GM23338 (cell line): Measurements from ENCODE around the gene RXRB. TPM values are rescaled to one million over a fixed set of nuclear protein-coding genes. Genes with fewer than 3 reads are reported as not detected.

Source experiments
- ATAC-seq: fragments of 200-7000 bp; cut with Tn5 transposase; 3 replicates; pipeline ENCODE4 v1.9.1; 2020
- DNase-seq: peaks from one replicate; pipeline ENCODE4 v3.0.0-alpha.2; 2015; ENCODE audit warnings: low spot score
- H2AFZ ChIP-seq: fragments of 200-600 bp; sonication (generic); 2 replicates; pipeline ENCODE4 v1.8.0; 2016; ENCODE audit warnings: antibody characterized with exemption, mild to moderate bottlenecking, moderate library complexity
- H3F3A ChIP-seq: fragments of 200-600 bp; sonication (generic); replicated peaks from 2 replicates; pipeline ENCODE4 v1.8.0; 2017; ENCODE audit warnings: antibody characterized with exemption, mixed run types, low read depth
- H3K27ac ChIP-seq: fragments of 200-600 bp; sonication (generic); 2 replicates; pipeline ENCODE4 v1.6.1; 2016; ENCODE audit warnings: low read depth
- H3K27me3 ChIP-seq: fragments of 200-600 bp; sonication (generic); 2 replicates; pipeline ENCODE4 v1.8.0; 2016; ENCODE audit warnings: mild to moderate bottlenecking, mixed run types, moderate library complexity; ENCODE audit not compliant: insufficient read depth
- H3K36me3 ChIP-seq: fragments of 200-600 bp; sonication (generic); 2 replicates; pipeline ENCODE4 v1.8.0; 2016; ENCODE audit warnings: mild to moderate bottlenecking; ENCODE audit not compliant: insufficient read depth
- H3K4me1 ChIP-seq: fragments of 200-600 bp; sonication (generic); 2 replicates; pipeline ENCODE4 v1.8.0; 2016; ENCODE audit warnings: mild to moderate bottlenecking, moderate library complexity; ENCODE audit not compliant: insufficient read depth
- H3K4me2 ChIP-seq: fragments of 200-600 bp; sonication (generic); 2 replicates; pipeline ENCODE4 v1.7.1; 2017; ENCODE audit warnings: mixed run types
- H3K4me3 ChIP-seq: fragments of 200-600 bp; sonication (generic); 2 replicates; pipeline ENCODE4 v1.6.1; 2016; ENCODE audit warnings: mixed run types
- H3K79me2 ChIP-seq: fragments of 200-600 bp; sonication (generic); replicated peaks from 2 replicates; pipeline ENCODE4 v1.8.0; 2017; ENCODE audit warnings: mild to moderate bottlenecking; ENCODE audit not compliant: insufficient read depth
- H3K9me2 ChIP-seq: fragments of 200-600 bp; sonication (generic); 2 replicates; pipeline ENCODE4 v1.8.0; 2017; ENCODE audit not compliant: insufficient read depth
- H4K20me1 ChIP-seq: fragments of 200-600 bp; sonication (generic); replicated peaks from 2 replicates; pipeline ENCODE4 v1.8.0; 2017; ENCODE audit warnings: mild to moderate bottlenecking; ENCODE audit not compliant: insufficient read depth
- H3K27ac Mint-ChIP-seq: 2 replicates; pipeline ENCODE4 v1.8.0; 2020; ENCODE audit warnings: inconsistent platforms, mild to moderate bottlenecking, moderate library complexity, mixed read lengths
- H3K27me3 Mint-ChIP-seq: 3 replicates; pipeline ENCODE4 v1.8.0; 2022; ENCODE audit warnings: low read depth, mild to moderate bottlenecking, moderate library complexity, mixed read lengths, inconsistent platforms; ENCODE audit not compliant: insufficient read depth, poor library complexity
- H3K36me3 Mint-ChIP-seq: 3 replicates; pipeline ENCODE4 v1.8.0; 2021; ENCODE audit warnings: low read depth, mild to moderate bottlenecking, inconsistent platforms, moderate library complexity, mixed read lengths
- H3K4me1 Mint-ChIP-seq: 3 replicates; pipeline ENCODE4 v1.8.0; 2020; ENCODE audit warnings: mild to moderate bottlenecking, inconsistent platforms, mixed read lengths
- H3K4me3 Mint-ChIP-seq: 3 replicates; pipeline ENCODE4 v1.8.0; 2021; ENCODE audit warnings: moderate library complexity, mild to moderate bottlenecking, inconsistent platforms, mixed read lengths
- H3K9me3 Mint-ChIP-seq: 3 replicates; pipeline ENCODE4 v1.8.0; 2020; ENCODE audit warnings: moderate library complexity, mild to moderate bottlenecking, inconsistent platforms, mixed read lengths
- EZH2phosphoT487 ChIP-seq: fragments of 200-600 bp; sonication (generic); IDR thresholded peaks from one replicate; pipeline ENCODE4 v1.8.1; 2018; ENCODE audit warnings: antibody characterized with exemption; ENCODE audit not compliant: unreplicated experiment
- JUNB ChIP-seq: IDR thresholded peaks from one replicate; pipeline ENCODE4 v1.6.1; 2016; ENCODE audit warnings: antibody characterized with exemption; ENCODE audit not compliant: unreplicated experiment
- STAT1 ChIP-seq: IDR thresholded peaks from one replicate; pipeline ENCODE4 v1.6.1; 2016; ENCODE audit warnings: antibody characterized with exemption; ENCODE audit not compliant: unreplicated experiment
- ZNF331 ChIP-seq: fragments of 250-450 bp; sonication (Bioruptor Pico); IDR thresholded peaks from 2 replicates; pipeline ENCODE4 v1.5.0; 2020; ENCODE audit warnings: low read depth, mild to moderate bottlenecking, moderate library complexity
- polyA plus RNA-seq: library from polyadenylated mRNA; unstranded; fragments of >200 nt; fragmentation: Nextera tagmentation; extraction: Ambion mirVana; gene quantifications from 2 replicates; pipeline ENCODE4 v1.2.1, GENCODE V29; 2016
- total RNA-seq: library from RNA; depleted of rRNA; stranded (reverse); fragments of >200 nt; shearing (Covaris generic); gene quantifications from 2 replicates; pipeline ENCODE4 v1.2.3, GENCODE V29; 2014
- TF ChIP-seq, protein P1 (sequence below): fragments of 250-450 bp; sonication (Bioruptor Pico); IDR thresholded peaks from 2 replicates; pipeline ENCODE4 v1.5.0; 2020; ENCODE audit warnings: mild to moderate bottlenecking, moderate library complexity
- TF ChIP-seq, protein P2 (sequence below): IDR thresholded peaks from 2 replicates; pipeline ENCODE4 v1.6.1; 2016; ENCODE audit warnings: antibody characterized with exemption

Gene RXRB
- total and polyA plus RNA-seq, 2 experiments from 2014 or later: 6.9 to 11.6 TPM

DNA sequence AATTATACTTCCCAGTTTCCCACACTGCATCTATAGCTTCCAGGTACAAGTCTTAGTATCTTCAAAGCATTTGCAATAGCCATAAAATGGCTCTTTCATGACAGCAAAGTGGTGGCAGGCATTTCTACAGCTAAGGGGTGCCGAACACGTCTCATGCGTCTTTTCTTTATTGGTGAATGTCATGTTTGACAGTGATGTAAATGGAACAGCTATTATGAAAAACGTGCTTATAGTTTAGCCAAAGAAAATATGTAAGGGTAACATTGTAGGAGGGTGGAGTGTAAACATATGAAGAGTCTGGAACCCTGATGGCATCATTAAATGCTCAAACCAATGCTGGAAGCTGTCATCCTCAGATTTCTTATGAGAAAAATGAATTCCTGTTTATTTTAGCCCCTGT, 46.1 kb downstream of the RXRB start:
- no peak overlapping the region for H3K4me2 ChIP-seq
- Mint-ChIP-seq H3K4me1 (no peaks in the 10 kb centered on the region; the same call in 2 of the 3 replicates), H3K36me3 (peaks cover 10% of the 10 kb centered on the region; the same call in 2 of the 3 replicates), H3K27ac (no peak overlapping the region), H3K27me3 (peaks cover 1% of the 10 kb centered on the region), H3K9me3 (peaks cover 17% of the 10 kb centered on the region), H3K4me3 (no peak overlapping the region)
- no peaks in the 10 kb centered on the region for H3K9me2 ChIP-seq
- no peaks in the 10 kb centered on the region; the same call in 1 of the 2 replicates for H3K4me1 ChIP-seq
- DNase-seq (no peak), ATAC-seq (no peak)
- no peak overlapping the region for H3K4me3 ChIP-seq
- H3K27me3 ChIP-seq: no peaks in the 10 kb centered on the region
- no peaks in the 10 kb centered on the region for H3K36me3 ChIP-seq
- no peaks in the 10 kb centered on the region for H4K20me1 ChIP-seq
- no peak overlapping the region for H3K27ac ChIP-seq
- no peaks in the 10 kb centered on the region for H3K79me2 ChIP-seq
- no peak overlapping the region for H2AFZ ChIP-seq
- H3F3A ChIP-seq: no peaks in the 10 kb centered on the region
- no peak for TF ChIP-seq JUNB
- TF ChIP-seq ZNF331 (CRISPR knock-in tag): no peak
- TF ChIP-seq, protein P1, sequence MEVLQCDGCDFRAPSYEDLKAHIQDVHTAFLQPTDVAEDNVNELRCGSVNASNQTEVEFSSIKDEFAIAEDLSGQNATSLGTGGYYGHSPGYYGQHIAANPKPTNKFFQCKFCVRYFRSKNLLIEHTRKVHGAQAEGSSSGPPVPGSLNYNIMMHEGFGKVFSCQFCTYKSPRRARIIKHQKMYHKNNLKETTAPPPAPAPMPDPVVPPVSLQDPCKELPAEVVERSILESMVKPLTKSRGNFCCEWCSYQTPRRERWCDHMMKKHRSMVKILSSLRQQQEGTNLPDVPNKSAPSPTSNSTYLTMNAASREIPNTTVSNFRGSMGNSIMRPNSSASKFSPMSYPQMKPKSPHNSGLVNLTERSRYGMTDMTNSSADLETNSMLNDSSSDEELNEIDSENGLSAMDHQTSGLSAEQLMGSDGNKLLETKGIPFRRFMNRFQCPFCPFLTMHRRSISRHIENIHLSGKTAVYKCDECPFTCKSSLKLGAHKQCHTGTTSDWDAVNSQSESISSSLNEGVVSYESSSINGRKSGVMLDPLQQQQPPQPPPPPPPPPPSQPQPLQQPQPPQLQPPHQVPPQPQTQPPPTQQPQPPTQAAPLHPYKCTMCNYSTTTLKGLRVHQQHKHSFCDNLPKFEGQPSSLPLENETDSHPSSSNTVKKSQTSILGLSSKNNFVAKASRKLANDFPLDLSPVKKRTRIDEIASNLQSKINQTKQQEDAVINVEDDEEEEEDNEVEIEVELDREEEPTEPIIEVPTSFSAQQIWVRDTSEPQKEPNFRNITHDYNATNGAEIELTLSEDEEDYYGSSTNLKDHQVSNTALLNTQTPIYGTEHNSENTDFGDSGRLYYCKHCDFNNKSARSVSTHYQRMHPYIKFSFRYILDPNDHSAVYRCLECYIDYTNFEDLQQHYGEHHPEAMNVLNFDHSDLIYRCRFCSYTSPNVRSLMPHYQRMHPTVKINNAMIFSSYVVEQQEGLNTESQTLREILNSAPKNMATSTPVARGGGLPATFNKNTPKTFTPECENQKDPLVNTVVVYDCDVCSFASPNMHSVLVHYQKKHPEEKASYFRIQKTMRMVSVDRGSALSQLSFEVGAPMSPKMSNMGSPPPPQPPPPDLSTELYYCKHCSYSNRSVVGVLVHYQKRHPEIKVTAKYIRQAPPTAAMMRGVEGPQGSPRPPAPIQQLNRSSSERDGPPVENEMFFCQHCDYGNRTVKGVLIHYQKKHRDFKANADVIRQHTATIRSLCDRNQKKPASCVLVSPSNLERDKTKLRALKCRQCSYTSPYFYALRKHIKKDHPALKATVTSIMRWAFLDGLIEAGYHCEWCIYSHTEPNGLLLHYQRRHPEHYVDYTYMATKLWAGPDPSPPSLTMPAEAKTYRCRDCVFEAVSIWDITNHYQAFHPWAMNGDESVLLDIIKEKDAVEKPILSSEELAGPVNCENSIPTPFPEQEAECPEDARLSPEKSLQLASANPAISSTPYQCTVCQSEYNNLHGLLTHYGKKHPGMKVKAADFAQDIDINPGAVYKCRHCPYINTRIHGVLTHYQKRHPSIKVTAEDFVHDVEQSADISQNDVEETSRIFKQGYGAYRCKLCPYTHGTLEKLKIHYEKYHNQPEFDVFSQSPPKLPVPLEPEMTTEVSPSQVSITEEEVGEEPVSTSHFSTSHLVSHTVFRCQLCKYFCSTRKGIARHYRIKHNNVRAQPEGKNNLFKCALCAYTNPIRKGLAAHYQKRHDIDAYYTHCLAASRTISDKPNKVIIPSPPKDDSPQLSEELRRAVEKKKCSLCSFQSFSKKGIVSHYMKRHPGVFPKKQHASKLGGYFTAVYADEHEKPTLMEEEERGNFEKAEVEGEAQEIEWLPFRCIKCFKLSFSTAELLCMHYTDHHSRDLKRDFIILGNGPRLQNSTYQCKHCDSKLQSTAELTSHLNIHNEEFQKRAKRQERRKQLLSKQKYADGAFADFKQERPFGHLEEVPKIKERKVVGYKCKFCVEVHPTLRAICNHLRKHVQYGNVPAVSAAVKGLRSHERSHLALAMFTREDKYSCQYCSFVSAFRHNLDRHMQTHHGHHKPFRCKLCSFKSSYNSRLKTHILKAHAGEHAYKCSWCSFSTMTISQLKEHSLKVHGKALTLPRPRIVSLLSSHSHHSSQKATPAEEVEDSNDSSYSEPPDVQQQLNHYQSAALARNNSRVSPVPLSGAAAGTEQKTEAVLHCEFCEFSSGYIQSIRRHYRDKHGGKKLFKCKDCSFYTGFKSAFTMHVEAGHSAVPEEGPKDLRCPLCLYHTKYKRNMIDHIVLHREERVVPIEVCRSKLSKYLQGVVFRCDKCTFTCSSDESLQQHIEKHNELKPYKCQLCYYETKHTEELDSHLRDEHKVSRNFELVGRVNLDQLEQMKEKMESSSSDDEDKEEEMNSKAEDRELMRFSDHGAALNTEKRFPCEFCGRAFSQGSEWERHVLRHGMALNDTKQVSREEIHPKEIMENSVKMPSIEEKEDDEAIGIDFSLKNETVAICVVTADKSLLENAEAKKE (CRISPR knock-in tag): no peak

DNA sequence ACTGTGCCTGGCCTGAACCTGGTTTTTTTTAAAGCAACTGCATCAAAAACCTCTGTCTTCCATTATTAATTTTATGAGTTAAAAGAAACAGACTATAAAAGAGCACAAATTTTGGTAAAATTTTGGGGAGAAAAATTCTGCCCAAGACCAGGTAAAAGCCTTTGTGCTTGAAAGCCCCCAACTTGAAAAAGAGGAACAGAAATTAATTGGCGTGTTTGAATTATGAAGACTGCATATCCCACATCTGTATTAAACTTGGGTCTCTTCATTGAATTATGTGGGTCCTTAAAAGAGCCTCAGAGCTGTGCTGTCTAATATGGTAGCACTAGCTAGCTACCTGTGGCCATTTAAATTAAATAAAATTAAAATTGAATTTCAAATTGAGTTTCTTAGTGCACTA, 49.4 kb downstream of the RXRB start:
- Mint-ChIP-seq H3K27ac (no peak overlapping the region), H3K4me3 (no peak overlapping the region), H3K27me3 (no peaks in the 10 kb centered on the region), H3K9me3 (peaks cover 17% of the 10 kb centered on the region), H3K4me1 (peaks cover 17% of the 10 kb centered on the region), H3K36me3 (peaks cover 10% of the 10 kb centered on the region; the same call in 2 of the 3 replicates)
- Histone ChIP-seq H3K27me3 (no peaks in the 10 kb centered on the region), H2AFZ (no peak overlapping the region), H3K9me2 (no peaks in the 10 kb centered on the region), H3K4me2 (no peak overlapping the region), H4K20me1 (no peaks in the 10 kb centered on the region), H3K27ac (no peak overlapping the region), H3F3A (no peaks in the 10 kb centered on the region), H3K4me1 (peaks cover 9% of the 10 kb centered on the region), H3K4me3 (no peak overlapping the region), H3K36me3 (no peaks in the 10 kb centered on the region), H3K79me2 (no peaks in the 10 kb centered on the region)
- no peak for ATAC-seq
- no peak for DNase-seq
- TF ChIP-seq STAT1 (no peak), EZH2phosphoT487 (no peak)
- TF ChIP-seq, protein P2, sequence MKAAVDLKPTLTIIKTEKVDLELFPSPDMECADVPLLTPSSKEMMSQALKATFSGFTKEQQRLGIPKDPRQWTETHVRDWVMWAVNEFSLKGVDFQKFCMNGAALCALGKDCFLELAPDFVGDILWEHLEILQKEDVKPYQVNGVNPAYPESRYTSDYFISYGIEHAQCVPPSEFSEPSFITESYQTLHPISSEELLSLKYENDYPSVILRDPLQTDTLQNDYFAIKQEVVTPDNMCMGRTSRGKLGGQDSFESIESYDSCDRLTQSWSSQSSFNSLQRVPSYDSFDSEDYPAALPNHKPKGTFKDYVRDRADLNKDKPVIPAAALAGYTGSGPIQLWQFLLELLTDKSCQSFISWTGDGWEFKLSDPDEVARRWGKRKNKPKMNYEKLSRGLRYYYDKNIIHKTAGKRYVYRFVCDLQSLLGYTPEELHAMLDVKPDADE: no peak
